Stomach (tissue), 9 donors: ENCODE data around the gene FAU. TPM values are rescaled to one million over a fixed set of nuclear protein-coding genes. Genes with fewer than 3 reads are reported as not detected.

Experiments used
- DNase-seq, 2 donors: peaks; one replicate each; pipeline versions ENCODE4 v3.0.0 to v3.0.0-alpha.2; 2013 to 2019
- H3K27ac ChIP-seq, 5 donors: fragments of 200-600 bp in 4 of 5; sonication (generic) in 4 of 5; one replicate each; pipeline ENCODE4 v1.5.1; 2013 to 2019; ENCODE audit warnings: mild to moderate bottlenecking in 1 of 5, moderate library complexity in 1 of 5
- H3K27me3 ChIP-seq, 3 donors: fragments of 200-600 bp; sonication (generic); one replicate each; pipeline ENCODE4 v1.5.1; 2017 to 2019; ENCODE audit warnings: mixed run types in 1 of 3
- H3K36me3 ChIP-seq, 4 donors: fragments of 200-600 bp; sonication (generic); 1 replicate in 3 of 4; 2 replicates in 1 of 4; pipeline ENCODE4 v1.5.1; 2016 to 2019
- H3K4me1 ChIP-seq, 4 donors: fragments of 200-600 bp; sonication (generic); one replicate each; pipeline ENCODE4 v1.5.1; 2016 to 2019
- H3K4me3 ChIP-seq, 4 donors: fragments of 200-600 bp; sonication (generic) in 3 of 4; one replicate each; pipeline ENCODE4 v1.5.1; 2016 to 2019; ENCODE audit warnings: mild to moderate bottlenecking in 1 of 4
- H3K9me3 ChIP-seq, 4 donors: fragments of 200-600 bp; sonication (generic); one replicate each; pipeline ENCODE4 v1.5.1; 2016 to 2019
- EP300 ChIP-seq: sonication (generic); formaldehyde crosslinking; IDR thresholded peaks from one replicate; pipeline ENCODE4 v1.6.1; 2017; ENCODE audit warnings: antibody characterized with exemption
- POLR2A ChIP-seq, 4 donors: fragments of 450-650 bp; IDR thresholded peaks; one replicate each; pipeline ENCODE4 v1.6.1; 2016; ENCODE audit warnings: antibody characterized with exemption in 4 of 4, control low read depth in 2 of 4, mild to moderate bottlenecking in 1 of 4, moderate library complexity in 1 of 4
- POLR2AphosphoS5 ChIP-seq, 3 donors: sonication (generic); formaldehyde crosslinking; IDR thresholded peaks; one replicate each; pipeline ENCODE4 v1.6.1; 2016; ENCODE audit warnings: antibody characterized with exemption in 3 of 3
- WGBS, 5 donors: extraction: QIAGEN DNeasy Blood & Tissue Kit in 3 of 5; methylation state at CpG; one replicate each; pipeline versions ENCODE4 v1.1.5 to v1.1.7; 2013 to 2018; 5-methylcytosine and 5-hydroxymethylcytosine counted together
- intact Hi-C: fragments of 100-400 bp; cut with DNase I; formaldehyde crosslinking; loops from one replicate; pipeline ENCODE4 v1.15.1; 2023; ENCODE audit warnings: low total_unique reads
- polyA plus RNA-seq, 3 donors: library from polyadenylated mRNA; stranded (reverse); fragments of 200-250 nt; gene quantifications; one replicate each; pipeline ENCODE4 v1.2.3, GENCODE V29; 2013
- total RNA-seq, 5 donors: library from RNA; depleted of rRNA; stranded (reverse); fragments of >200 nt; gene quantifications; one replicate each; pipeline versions ENCODE4 v1.1.0 to v1.2.3, GENCODE V29; 2014 to 2016
- TF ChIP-seq, protein P1 (sequence below), 7 experiments: fragments of 450-650 bp in 4 of 7; fragments of 200-600 bp in 3 of 7; sonication (generic) in 3 of 7; IDR thresholded peaks; one replicate each; pipeline ENCODE4 v1.5.1; 2016 to 2019; ENCODE audit warnings: antibody characterized with exemption in 7 of 7, control low read depth in 2 of 7, mild to moderate bottlenecking in 1 of 7
- donor health status: healthy with polysubstance abuse.
- donor health status: Bipolar disorder and iron deficiency.
- donor health status: healthy.

The FAU gene
- total and polyA plus RNA-seq, 8 donors, result 456 to 1,872 (median 914) TPM

DNA sequence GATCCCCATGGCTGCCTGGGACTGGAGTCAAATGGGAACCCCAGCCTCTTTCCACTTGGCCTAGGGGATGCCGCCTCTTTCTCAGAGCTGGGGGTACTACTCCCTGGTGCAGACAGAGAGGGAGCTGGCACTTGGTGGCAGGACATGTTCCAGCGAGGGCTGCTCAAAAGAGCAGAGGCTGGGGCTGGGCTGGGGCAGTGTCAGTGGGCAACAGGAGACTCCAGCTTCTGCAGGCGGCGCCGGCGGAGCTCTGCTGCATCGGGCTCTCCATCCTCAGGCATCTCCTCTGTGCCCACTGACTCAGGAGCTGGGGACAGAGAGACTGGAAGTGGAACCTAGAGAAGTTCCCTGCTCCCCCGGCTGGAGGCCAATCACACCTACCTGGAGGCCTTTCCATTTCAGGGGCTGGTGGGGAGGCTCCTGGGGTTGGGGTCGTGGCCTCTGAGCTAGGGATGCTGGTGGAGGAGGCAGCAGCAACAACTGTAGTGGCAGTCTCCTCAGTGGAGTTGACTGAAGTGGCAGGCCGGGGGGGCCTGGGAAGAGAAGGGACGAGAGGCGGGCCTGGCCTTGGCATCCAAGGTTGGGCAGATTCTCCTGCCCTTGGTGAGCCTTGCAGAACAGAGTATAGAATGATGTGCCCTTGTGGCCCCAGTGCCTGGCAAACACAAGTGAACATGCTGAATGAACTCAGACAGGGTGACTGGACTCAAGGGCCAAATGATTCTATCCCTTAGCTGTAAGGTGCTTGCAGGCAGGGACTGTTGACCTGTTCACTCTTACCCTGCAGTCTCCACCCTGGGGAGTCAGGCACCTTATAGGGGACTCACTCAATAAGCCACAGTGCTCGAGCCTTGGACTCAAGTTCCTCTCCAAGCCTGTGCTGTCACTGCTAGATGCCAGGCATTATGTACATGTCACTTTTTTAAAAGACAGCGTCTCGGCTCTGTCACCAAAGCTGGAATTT lies 6.5 kb upstream of the FAU start:
- H3K4me1 ChIP-seq, result peaks cover 12 to 44% (median 38%) of the 10 kb centered on the region in 4 donors
- H3K36me3 ChIP-seq, result peaks cover 82 to 92% (median 89%) of the 10 kb centered on the region in 4 donors
- H3K9me3 ChIP-seq, result no peaks in the 10 kb centered on the region
- TF ChIP-seq POLR2A (IDR thresholded peaks at IDR 0.05) (no peak), POLR2AphosphoS5 (IDR thresholded peaks at IDR 0.05) (no peak), EP300 (no peak)
- TF ChIP-seq, protein P1, sequence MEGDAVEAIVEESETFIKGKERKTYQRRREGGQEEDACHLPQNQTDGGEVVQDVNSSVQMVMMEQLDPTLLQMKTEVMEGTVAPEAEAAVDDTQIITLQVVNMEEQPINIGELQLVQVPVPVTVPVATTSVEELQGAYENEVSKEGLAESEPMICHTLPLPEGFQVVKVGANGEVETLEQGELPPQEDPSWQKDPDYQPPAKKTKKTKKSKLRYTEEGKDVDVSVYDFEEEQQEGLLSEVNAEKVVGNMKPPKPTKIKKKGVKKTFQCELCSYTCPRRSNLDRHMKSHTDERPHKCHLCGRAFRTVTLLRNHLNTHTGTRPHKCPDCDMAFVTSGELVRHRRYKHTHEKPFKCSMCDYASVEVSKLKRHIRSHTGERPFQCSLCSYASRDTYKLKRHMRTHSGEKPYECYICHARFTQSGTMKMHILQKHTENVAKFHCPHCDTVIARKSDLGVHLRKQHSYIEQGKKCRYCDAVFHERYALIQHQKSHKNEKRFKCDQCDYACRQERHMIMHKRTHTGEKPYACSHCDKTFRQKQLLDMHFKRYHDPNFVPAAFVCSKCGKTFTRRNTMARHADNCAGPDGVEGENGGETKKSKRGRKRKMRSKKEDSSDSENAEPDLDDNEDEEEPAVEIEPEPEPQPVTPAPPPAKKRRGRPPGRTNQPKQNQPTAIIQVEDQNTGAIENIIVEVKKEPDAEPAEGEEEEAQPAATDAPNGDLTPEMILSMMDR (IDR thresholded peaks at IDR 0.05), result no peak
- no peaks in the 10 kb centered on the region for H3K27me3 ChIP-seq
- no peak overlapping the region for H3K27ac ChIP-seq
- intact Hi-C loops, result loop anchor here (10.0 kb wide), 1 partner anchor 46 kb away; the partner anchor contains the start of gene SPDYC
- DNase-seq, result no peak
- no peak overlapping the region for H3K4me3 ChIP-seq
- 78 to 87% (median 83%) methylated on average over 9 to 15 of the region's 15 CpGs for WGBS, 5 donors

DNA sequence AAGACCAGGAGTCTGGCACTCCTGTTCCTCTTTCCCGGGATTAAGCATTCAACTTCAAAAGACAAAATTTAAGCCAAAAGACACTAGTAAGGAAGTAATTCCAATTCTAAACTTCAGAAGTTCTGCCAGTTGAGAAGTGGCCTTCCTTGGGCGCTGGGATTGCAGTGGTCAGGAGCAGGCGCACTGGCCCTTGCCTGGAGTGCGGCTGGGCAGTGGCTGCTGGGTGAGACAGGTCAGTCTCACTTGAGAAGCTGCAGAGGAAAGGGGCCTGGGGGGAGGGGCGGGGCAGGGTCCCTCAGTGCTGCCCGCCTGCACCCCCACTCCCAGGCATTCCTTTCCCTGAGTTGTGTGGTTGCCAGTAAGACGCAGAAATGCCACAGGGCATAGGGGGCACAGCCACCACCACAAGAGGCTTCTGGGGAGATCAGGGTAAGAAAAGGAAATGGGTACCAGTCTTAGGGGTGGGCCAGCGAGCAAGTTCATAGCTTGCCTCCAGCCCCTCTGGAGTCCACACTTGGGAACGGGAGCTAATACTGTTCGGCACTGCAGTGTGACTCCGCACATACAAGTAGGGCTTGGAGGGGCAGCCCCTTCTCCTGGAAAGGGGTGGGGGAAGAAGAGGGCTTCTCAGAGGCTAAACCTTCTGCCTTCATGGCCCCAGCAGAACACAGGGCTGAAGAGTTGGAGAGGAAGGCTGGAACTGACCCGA lies 5.7 kb upstream of the FAU start:
- Histone ChIP-seq H3K36me3 (peaks cover 77 to 87% (median 85%) of the 10 kb centered on the region in 4 donors), H3K4me3 (no peak overlapping the region), H3K9me3 (no peaks in the 10 kb centered on the region), H3K4me1 (peaks cover 4 to 44% (median 38%) of the 10 kb centered on the region in 4 donors), H3K27ac (no peak overlapping the region), H3K27me3 (no peaks in the 10 kb centered on the region)
- 70 to 78% (median 72%) methylated on average over 12 of the region's 12 CpGs for WGBS, 5 donors
- TF ChIP-seq EP300 (no peak), POLR2A (IDR thresholded peaks at IDR 0.05) (no peak), POLR2AphosphoS5 (IDR thresholded peaks at IDR 0.05) (no peak)
- TF ChIP-seq, protein P1 (IDR thresholded peaks at IDR 0.05), result no peak
- DNase-seq, result no peak
- intact Hi-C loops, result loop anchor here (10.0 kb wide), 1 partner anchor 47 kb away; the partner anchor contains the start of gene SPDYC

DNA sequence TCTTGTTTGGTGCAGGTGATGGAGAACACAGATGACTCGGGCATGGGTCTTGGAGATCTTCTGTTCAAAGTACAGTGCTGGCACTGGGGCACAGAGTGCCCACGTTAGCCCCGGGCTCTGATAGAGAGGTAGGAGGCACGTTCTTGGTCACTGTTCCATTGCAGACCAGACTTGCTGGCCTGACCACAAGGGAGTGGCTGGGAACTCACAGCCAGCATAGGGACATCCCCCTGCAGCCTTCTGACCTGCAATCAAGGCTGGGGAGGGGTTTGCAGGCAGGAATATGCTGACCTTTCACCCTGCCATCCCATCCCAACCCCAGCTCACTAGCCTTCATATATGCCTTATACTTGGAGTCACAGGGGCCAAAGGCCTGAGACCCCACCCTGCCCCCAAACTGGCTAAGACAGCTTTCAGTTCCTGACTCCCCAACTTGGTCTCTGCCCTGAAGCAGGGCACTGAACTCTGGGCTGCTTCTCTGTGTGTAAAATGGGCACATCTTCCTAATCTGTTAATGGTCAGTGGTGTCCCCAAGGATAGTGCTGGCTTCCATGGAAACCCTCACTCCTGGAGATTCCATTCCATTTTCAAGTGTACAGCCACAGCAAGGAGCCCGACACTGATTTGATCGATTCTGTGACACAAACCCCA lies 4.8 kb upstream of the FAU start:
- intact Hi-C loops, result loop anchor here (10.0 kb wide), 1 partner anchor 48 kb away; the partner anchor contains the start of gene SPDYC
- TF ChIP-seq, protein P1 (IDR thresholded peaks at IDR 0.05), result no peak
- no peak for TF ChIP-seq POLR2A (IDR thresholded peaks at IDR 0.05)
- no peak for TF ChIP-seq EP300
- no peak for TF ChIP-seq POLR2AphosphoS5 (IDR thresholded peaks at IDR 0.05)
- peaks cover 0 to 39% (median 33%) of the 10 kb centered on the region in 4 donors for H3K4me1 ChIP-seq
- DNase-seq, result no peak
- H3K9me3 ChIP-seq, result no peaks in the 10 kb centered on the region
- no peaks in the 10 kb centered on the region for H3K27me3 ChIP-seq
- WGBS, 5 donors, result 58 to 71% (median 59%) methylated on average over 6 of the region's 6 CpGs
- H3K36me3 ChIP-seq, result peaks cover 69 to 78% (median 76%) of the 10 kb centered on the region in 4 donors
- H3K4me3 ChIP-seq, result no peak overlapping the region
- H3K27ac ChIP-seq, result peak overlapping the region in 1 of 5 donors; percentile 20
